Measurements from ENCODE around the gene WDR27. TPM values are rescaled to one million over a fixed set of nuclear protein-coding genes. Genes with fewer than 3 reads are reported as not detected.

Gene WDR27
- total and polyA plus RNA-seq, 11 donors, result 2.2 to 12.3 (median 5.7) TPM

- no peaks in the 10 kb centered on the region for H3K4me1 ChIP-seq
- H3K27ac ChIP-seq, result no peak overlapping the region
- no peak for ATAC-seq
- TF ChIP-seq CTCF (IDR thresholded peaks at IDR 0.05), result no peak
- TF ChIP-seq POLR2A (IDR thresholded peaks at IDR 0.05), result no peak
- 83 to 94% (median 88%) methylated on average over 4 of the region's 4 CpGs for WGBS, 4 donors
- intact Hi-C loops (cut with DNase I), result no loop called here
- H3K27me3 ChIP-seq, result no peaks in the 10 kb centered on the region
- no peak overlapping the region for H3K4me3 ChIP-seq
- H3K9me3 ChIP-seq, result peaks cover 0 to 36% (median 13%) of the 10 kb centered on the region in 12 donors
- H3K36me3 ChIP-seq, result no peaks in the 10 kb centered on the region
- DNase-seq, result no peak
Measured at GRCh38 chr6:169415179-169415578, 286.6 kb downstream of the WDR27 start.

GRCh38 chr6:169411722-169412121 lies 290.1 kb downstream of the WDR27 start:
- DNase-seq (no peak), ATAC-seq (no peak)
- intact Hi-C loops (cut with DNase I), result no loop called here
- 68 to 80% (median 77%) methylated on average over 5 of the region's 5 CpGs for WGBS, 4 donors
- peaks cover 0 to 2% (median 0%) of the 10 kb centered on the region in 12 donors for H3K4me1 ChIP-seq
- H3K27ac ChIP-seq, result no peak overlapping the region
- peaks cover 0 to 42% (median 13%) of the 10 kb centered on the region in 12 donors for H3K9me3 ChIP-seq
- no peaks in the 10 kb centered on the region for H3K27me3 ChIP-seq
- no peak for TF ChIP-seq CTCF (IDR thresholded peaks at IDR 0.05)
- no peak for TF ChIP-seq POLR2A (IDR thresholded peaks at IDR 0.05)
- no peaks in the 10 kb centered on the region for H3K36me3 ChIP-seq
- no peak overlapping the region for H3K4me3 ChIP-seq

GRCh38 chr6:169411296-169411695 lies 290.5 kb downstream of the WDR27 start:
- 84 to 90% (median 87%) methylated on average over 7 to 9 of the region's 9 CpGs for WGBS, 4 donors
- peaks cover 0 to 2% (median 0%) of the 10 kb centered on the region in 12 donors for H3K4me1 ChIP-seq
- ATAC-seq (no peak), DNase-seq (no peak)
- H3K27me3 ChIP-seq, result no peaks in the 10 kb centered on the region
- TF ChIP-seq POLR2A (IDR thresholded peaks at IDR 0.05) (no peak), CTCF (IDR thresholded peaks at IDR 0.05) (no peak)
- no peaks in the 10 kb centered on the region for H3K36me3 ChIP-seq
- H3K9me3 ChIP-seq, result peaks cover 0 to 40% (median 13%) of the 10 kb centered on the region in 12 donors
- no peak overlapping the region for H3K27ac ChIP-seq
- no peak overlapping the region for H3K4me3 ChIP-seq
- intact Hi-C loops (cut with DNase I), result no loop called here

- peaks cover 0 to 2% (median 0%) of the 10 kb centered on the region in 12 donors for H3K4me1 ChIP-seq
- intact Hi-C loops (cut with DNase I), result no loop called here
- 65 to 78% (median 67%) methylated on average over 4 of the region's 4 CpGs for WGBS, 4 donors
- H3K27ac ChIP-seq, result no peak overlapping the region
- no peak for ATAC-seq
- no peak overlapping the region for H3K4me3 ChIP-seq
- no peak for TF ChIP-seq POLR2A (IDR thresholded peaks at IDR 0.05)
- no peak for TF ChIP-seq CTCF (IDR thresholded peaks at IDR 0.05)
- no peaks in the 10 kb centered on the region for H3K27me3 ChIP-seq
- H3K36me3 ChIP-seq, result no peaks in the 10 kb centered on the region
- no peak for DNase-seq
- peaks cover 0 to 25% (median 4%) of the 10 kb centered on the region in 12 donors for H3K9me3 ChIP-seq
Measured at GRCh38 chr6:169409742-169410312, 292.0 kb downstream of the WDR27 start.

Data from heart left ventricle (tissue), 16 donors.